Amygdala (tissue), 56 donors: ENCODE results near the gene ENOX2.

ENCODE experiments used
- DNase-seq, 56 donors: peaks; one replicate each; lab custom pipeline; 2025; lab: John Stamatoyannopoulos, UW

Gene ENOX2

DNA sequence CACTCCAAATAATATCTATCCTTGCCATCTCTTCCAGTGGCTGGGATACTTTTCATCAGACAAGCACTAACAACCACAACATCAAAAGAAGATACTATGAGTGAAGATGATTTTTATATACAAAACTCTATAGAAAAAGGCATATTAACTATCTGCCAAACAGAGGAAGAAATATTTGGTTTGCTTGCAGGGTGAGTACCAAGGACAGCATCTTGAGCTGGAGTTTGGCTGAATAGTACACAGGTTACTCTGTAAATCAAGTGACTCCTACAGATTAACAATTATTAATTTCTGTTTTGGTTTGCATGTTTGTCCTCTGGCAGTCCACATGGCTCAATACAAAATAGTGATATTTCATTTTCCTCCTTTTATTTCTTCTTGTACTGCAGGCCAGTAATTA, 253.3 kb downstream of the ENOX2 start:
- no peak for DNase-seq

DNA sequence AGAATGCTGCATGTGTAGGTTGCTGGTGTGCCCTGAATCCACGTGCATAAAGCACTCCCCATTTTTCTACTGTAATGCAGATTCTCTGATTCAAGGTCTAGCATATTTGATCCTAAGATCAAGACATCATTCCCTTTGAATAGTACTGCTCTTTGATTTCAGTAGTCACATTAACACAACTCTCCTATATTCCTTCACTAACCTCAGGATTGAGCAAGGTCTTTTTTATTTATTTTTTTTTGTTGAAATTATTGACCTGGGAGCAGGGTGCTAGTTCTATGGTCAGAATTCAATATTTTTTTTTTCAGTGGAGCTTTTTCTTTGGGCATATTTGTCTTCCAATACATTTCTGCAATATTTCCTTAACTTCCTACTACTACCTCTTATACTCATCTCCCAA, 255.5 kb downstream of the ENOX2 start:
- DNase-seq, result no peak

DNA sequence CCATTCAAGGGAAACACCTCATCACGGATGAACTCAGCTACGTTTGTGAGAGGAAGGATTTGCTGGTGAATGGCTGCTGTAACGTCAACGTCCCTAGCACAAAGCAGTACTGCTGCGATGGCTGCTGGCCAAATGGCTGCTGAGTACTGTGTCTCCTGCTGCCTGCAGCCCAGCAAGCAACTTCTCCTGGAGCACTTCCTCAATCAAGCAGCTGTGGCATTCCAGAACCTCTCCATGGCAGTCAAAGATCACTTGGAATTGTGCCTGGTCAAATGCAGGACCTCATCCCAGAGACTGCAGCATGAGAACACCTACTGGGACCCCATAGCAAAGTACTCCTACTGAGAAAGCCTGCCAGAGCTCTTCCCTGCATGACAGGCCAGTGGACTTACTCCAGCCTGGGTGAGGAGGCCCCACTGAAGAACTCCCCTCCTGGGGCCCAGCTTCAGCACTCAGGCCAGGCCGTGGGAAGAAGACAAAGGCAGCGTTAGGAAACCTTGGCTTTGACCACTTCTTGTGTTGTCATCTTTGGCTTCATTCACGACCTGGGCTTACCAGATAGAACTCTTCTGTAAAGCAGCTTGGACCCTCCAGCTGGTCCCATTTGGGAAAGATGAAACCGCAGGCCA, 256.9 kb downstream of the ENOX2 start:
- DNase-seq, result no peak

DNA sequence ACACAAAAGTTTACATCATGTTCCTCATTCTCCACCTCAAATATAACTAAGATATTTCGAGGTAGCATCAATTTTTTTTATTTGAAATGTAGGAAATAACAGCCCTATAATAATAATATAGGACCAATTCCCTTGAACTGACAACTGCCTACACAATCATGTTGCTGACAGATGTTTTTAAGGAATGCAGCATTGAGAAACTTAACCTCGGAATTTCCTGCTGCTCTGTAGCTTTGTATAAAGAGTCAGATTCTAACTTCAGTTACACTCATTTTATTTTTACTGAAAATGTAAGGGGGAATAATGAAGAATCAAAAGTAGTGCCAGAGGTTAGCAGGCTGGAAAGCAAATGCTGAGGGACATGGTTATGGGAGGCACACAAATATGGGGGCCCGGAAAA, 265.4 kb downstream of the ENOX2 start:
- DNase-seq, result no peak

DNA sequence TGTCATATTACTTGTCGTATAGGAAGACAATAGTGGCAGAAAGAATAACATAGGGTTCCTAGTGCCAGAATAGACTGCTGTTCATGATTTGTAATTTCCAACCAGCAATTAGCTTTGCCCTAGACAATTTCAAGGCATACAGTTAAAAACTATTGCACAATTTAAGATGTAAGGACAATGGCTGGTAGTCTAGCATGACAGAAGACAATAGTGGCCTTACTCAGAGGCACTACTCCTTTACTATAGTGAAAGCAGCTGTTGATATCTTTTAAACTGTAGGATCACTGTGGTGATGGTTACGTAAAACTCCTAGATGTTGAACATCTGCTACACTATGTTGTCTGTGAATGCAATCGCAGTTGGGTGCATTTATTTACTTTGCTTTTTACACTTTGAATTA, 266.7 kb downstream of the ENOX2 start:
- DNase-seq, result no peak

DNA sequence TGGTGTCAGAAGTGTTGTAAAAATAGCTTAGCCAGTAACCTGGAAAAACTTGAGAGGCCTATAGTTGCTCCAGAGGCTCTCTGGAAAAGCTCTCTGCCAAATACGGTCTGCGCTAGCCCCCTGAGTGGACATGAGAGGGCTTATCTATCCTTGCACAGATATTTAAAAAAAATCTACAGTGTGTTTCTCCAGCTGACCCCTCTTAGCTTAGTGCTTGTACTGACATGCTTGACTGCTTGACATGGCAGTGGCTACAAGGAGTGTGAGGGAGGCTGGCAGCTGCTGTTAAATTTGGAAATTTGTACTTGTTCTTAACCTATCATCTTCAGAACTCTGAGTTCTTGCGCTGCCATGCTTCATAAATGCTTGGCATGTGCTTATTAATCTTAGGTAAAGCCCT, 272.0 kb downstream of the ENOX2 start:
- peak in 1 of 56 donors; percentile 0 for DNase-seq

DNA sequence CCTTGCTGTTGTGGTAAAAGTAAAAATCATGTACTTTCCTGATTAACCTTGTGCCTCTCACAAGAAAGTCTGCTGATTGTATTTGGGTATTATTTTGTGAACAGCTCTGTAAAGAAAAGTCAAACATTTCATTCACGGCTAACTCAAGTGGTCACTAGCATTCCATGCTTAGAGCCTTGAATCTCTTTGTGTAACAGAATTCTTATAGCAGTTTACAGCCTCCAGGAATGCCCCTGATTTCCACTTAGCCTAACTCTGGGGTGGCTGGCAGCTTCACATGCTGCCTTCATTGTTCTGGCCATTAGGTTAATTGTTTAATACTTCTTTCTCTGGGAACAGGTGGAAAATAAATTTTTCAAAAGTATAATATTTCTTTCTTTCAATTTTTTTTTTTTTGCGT, 274.5 kb downstream of the ENOX2 start:
- no peak for DNase-seq

DNA sequence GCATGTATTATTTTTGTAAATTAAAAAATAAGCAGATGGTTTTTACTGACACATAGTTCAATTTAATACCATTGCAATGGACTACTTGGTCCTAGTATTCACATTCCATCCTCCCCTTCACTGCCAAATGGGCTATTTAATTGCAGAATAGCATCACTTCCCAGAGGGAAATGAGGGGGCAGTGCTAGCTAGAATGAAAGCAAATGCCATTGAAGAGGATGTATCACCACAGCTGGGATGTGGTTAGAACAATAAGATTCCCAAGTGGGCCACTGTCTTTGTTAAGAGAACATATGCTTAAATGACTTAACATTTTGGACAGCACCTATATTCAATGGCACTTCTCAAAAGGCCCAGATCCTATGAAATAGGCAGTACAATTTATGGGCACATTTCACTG, 276.5 kb downstream of the ENOX2 start:
- no peak for DNase-seq

DNA sequence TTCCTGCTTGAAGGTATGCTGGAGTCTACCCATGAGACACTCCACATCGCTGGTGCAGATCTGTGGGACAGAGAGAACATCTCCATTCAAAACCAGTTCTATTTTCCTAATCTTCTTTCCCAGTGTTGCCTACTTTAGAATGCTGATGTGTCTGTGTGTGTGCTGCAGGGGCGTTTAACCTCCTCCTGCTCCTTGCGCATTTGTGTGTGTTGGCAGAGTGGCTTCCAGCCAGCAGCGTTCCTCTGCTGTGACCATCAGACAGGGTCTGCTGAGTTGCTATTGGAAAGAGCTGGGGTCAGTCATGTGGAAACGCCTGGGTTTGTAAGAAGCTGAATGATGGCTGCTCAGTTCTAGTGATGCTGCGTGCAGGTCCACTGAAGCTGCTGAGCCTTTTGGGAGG, 277.6 kb downstream of the ENOX2 start:
- DNase-seq, result peak in 1 of 56 donors; percentile 0

DNA sequence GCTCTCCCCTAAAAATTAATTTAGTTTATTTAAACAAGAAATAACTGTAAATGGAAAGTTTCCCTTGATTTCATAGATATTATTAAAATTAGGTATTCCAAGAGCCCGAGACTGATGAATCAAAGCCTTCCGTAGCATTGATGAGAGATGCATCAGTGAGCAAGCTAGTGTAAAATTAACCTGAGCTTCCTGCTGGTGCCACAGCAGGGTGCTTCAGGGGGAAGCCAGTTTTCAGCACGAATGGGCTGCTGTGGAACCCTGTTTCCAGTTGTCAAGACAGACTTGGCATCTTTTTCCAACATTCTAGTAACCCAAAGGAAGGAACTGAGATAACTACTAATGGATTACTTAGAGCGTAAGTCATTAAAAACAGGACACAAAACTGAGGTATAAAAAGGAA, 279.5 kb downstream of the ENOX2 start:
- no peak for DNase-seq

DNA sequence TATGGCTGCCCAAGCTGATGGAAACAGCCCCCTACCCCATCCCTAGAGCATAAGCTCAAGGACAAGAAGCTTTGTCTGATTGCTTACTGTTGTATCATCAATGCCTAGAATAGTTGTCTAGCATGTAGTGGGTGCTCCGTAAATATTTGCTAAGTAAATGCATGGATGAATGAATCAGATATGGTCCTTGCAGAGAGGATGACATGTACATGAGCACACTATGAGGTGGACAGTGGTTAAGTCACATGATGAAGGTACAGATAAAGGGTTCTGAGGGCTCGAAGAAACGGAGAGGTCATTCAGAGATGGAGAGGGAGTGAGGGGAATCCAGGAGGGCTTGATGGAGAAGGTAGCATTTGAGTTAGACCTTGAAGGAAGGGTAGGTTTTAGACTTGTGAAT, 287.1 kb downstream of the ENOX2 start:
- no peak for DNase-seq

DNA sequence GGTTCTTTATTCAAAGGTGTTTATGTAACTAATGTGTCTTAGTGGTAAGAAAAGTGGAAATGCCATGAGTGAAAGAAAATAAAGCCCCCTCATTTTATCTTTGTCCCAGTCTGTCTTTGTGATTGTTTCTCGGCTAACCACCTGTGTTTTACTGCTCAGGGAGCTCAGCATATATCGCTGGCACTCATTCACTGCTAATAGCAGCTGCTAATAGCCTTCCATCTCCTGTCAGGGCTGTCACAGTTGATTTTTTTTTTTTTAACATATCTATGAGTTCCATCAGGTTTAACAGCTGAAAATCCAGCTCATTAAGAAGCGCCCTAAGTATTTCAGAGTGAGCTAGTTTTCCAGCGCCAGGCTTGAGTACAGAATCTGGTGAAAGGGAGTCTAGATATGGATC, 295.6 kb downstream of the ENOX2 start:
- no peak for DNase-seq

DNA sequence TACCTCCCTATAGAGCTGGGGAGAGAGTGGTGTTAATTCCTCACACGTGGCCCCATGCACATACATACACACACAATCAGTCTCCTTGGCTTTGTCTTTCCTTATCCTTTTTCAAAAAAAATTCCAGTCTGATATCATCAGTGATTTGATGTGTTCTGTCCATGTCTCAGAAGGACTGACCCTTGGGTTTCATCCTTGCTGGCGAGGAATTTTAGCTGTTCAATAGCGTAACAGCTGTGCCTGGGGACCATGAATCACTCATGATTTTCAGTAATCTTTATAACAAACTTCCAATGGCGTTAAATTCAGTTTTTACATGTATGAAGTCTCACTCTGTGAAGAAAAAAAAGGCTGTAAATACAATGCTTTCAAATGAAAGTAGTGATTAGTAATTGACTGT, 296.6 kb downstream of the ENOX2 start:
- DNase-seq, result no peak

DNA sequence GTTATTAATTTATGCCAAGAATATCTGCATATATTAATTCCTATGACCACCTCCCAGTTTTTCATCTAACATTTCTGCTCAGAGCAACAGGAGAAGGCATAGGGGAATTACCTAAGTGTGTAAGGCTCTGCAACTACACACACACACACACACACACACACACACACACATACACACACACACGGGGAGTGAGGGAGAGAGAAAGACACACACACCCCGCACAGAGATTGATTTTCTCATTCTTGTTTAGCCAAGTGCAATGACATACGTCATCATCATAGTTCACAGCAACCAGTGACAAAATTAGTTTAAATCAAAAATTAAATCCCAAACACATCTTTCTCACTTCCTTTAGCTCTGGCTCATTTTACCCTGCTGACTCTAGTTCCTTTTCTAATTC, 298.1 kb downstream of the ENOX2 start:
- no peak for DNase-seq

DNA sequence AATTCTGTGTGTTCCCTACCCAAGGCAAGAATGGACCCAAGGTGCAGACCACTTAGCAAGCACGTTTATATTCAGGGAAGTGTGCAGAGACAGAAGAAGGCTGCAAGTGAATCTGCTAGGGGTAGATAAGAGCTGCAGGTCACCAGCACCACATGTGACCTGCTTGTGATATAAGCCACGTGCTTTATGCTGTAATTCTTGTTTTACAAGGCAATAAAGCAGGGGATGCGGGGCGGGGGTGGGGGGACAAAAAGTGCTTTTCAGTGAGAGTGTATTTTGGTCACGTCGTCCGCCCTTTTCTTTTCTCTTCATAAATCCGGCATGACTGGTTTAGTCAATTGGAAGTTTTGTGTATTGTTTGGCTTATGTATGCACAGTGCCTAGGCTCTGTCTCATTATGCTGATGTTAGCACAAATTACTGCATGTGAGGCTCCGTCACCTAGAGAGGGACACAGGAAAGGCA, 308.5 kb downstream of the ENOX2 start:
- peak in 31 of 56 donors; percentile 0 to 63 (median 8) for DNase-seq

DNA sequence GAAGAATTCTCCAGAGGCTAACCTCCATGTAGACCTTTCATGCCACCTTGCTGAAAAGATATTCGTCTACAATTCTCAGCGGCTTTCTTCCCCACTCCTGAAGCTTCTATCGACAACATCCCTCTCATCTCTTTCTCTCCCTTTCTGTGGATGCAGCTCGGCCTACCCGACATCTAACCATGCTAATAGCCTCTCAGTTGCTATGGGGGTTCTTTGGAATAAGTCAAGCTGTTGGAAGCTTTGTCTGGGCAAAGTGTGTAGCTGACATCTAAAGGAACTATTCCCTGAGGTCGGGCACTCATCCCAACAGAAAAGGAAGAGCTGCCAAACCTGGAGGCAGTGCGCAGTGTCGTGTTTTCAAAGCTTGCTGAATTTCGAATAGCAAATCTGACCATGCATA, 309.1 kb downstream of the ENOX2 start:
- DNase-seq, result peak in 3 of 56 donors; percentile 1 to 7 (median 6)

DNA sequence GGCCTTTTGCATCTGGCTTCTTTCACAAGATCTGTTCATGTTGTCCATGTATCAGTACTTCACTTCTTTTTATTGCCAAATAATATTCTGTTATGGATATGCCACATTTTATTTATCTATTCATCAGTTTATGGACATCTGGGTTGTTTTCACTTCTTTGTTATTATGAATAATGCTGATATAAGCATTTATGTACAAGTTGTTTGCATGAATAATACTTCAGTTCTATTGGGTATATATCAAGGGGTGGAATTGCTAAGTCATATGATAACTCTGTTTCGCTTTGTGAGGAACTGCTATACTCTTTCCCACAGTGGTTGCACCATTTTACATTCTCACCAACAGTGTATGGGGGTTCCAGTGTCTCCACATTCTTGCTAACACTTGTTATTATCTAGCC, 310.8 kb downstream of the ENOX2 start:
- DNase-seq, result no peak

DNA sequence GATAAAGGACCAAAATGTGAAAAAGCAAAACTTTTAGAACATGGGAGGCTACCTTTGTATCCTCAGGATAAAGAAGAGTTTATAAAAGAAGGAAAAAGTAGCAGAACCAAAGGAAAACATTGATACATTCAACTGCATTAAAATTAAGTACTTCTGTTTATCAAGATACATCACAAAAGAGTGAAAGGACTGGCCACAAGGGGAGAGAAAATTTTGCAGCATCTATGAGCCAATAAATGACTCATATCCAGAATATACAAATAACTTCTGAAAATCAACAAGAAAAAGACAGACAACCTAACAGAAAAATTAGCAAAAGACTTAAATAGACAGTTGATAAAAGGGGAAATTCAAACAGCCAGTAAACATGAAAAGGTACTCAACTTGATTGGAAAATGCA, 324.1 kb downstream of the ENOX2 start:
- no peak for DNase-seq

DNA sequence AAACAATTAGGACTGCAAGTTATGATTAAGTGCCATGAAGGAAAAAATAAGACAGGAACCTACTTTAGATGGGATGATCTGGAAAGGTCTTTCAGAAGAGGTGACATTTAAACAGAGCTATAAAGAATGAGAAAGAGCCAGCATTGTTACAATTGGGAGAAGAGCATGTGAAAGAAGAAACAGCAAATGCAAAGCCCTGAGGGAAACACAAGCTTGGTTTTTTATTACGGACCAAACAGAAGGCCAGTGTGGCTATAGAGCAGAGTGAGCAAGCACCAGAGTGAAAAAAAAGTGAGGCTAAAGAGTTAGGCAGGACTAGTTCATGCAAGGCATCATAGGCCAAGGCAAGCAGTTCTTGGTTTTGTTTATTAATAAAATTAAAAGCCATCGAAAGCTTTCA, 325.6 kb downstream of the ENOX2 start:
- DNase-seq, result no peak

DNA sequence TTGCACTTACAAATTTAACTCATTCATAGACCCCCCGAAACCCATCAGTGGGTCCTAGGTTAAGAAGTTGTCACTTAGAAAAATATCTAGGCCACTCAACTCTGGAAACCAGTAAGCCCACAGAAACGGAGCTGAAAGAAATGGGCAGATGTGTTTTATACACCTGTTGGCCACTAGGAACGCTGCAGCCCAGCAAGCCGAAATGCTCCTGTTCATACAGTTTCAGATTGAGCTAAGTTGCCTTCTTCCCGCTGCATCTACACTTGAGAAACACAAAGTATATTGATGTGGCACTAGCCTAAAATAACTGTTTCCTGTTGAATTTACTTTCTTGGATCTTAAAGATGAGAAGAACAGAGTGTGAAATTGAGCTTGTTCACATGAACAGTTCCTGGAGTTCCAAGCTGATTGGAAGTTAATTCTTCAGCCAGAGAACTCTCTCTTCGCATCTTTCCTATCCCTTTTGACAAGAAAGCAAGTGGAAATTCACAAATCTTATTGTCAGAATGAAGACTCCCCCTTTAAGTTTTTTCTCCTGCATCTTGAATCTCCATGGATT, 327.1 kb downstream of the ENOX2 start:
- peak in 33 of 56 donors; percentile 0 to 47 (median 3) for DNase-seq
